Endothelial cell of umbilical vein (primary cell): ENCODE measurements around the gene IL17RB. TPM values are rescaled to one million over a fixed set of nuclear protein-coding genes. Genes with fewer than 3 reads are reported as not detected.

Source experiments
- BruUV-seq: library from RNA; stranded (reverse); fragments of 400-500 nt; replicated peaks from 2 replicates; lab custom pipeline; 2021; lab: Mats Ljungman, UMichigan
- CTCF ChIA-PET: fragments of 300-600, 350-600 bp; sonication (Branson Sonifier 250); formaldehyde crosslinking; loops from one replicate; lab custom pipeline; 2021; ENCODE audit warnings: antibody characterized with exemption, inconsistent platforms; lab: Charles Lee
- POLR2A ChIA-PET: fragments of 300-600, 350-600 bp; sonication (Branson Sonifier 250); formaldehyde crosslinking; loops from one replicate; lab custom pipeline; 2021; ENCODE audit warnings: antibody characterized with exemption, inconsistent platforms; lab: Charles Lee
- DNase-seq: peaks from one replicate; pipeline ENCODE4 v3.0.0-alpha.2; 2011; ENCODE audit warnings: low read depth, low spot score
- FAIRE-seq: peaks from 2 replicates; lab custom pipeline; 2011; peaks lifted over from hg19 to GRCh38; lab: Jason Lieb, UNC
- H2AFZ ChIP-seq: 2 replicates; pipeline ENCODE4 v1.6.0; 2012; ENCODE audit warnings: low read depth, low read length, control low read depth, inconsistent platforms
- H3K27ac ChIP-seq: 2 replicates; pipeline ENCODE4 v1.5.1; 2011; ENCODE audit warnings: low read depth, mild to moderate bottlenecking, control low read depth, low read length, moderate library complexity; ENCODE audit not compliant: insufficient read depth
- H3K27me3 ChIP-seq, 2 experiments: 2 replicates each; pipeline versions ENCODE4 v1.6.0 to v1.6.1; 2011; ENCODE audit warnings: low read length in 2 of 2, mixed read lengths in 1 of 2; ENCODE audit not compliant: control insufficient read depth in 2 of 2, insufficient read depth in 2 of 2
- H3K36me3 ChIP-seq, 2 experiments: 2 replicates in 1 of 2; 3 replicates in 1 of 2; pipeline ENCODE4 v1.5.1; 2011; ENCODE audit warnings: low read length in 2 of 2, mild to moderate bottlenecking in 1 of 2, moderate library complexity in 1 of 2; ENCODE audit not compliant: control insufficient read depth in 2 of 2, insufficient read depth in 2 of 2; ENCODE audit errors: extremely low read depth in 1 of 2
- H3K4me1 ChIP-seq: 3 replicates; pipeline ENCODE4 v1.5.1; 2011; ENCODE audit warnings: mild to moderate bottlenecking, low read length; ENCODE audit not compliant: control insufficient read depth, insufficient read depth; ENCODE audit errors: extremely low read depth
- H3K4me2 ChIP-seq: 2 replicates; pipeline ENCODE4 v1.6.1; 2011; ENCODE audit warnings: low read length, control low read depth, mixed read lengths; ENCODE audit not compliant: insufficient read depth
- H3K4me3 ChIP-seq, 3 experiments: fragments of 200-600 bp in 1 of 3; sonication (generic), shearing (Covaris generic) in 1 of 3; replicated peaks in 1 of 3; 2 replicates each; pipeline ENCODE4 v1.5.1; 2011 to 2016; ENCODE audit warnings: control low read depth in 3 of 3, low read length in 3 of 3, mild to moderate bottlenecking in 2 of 3, inconsistent platforms in 1 of 3, low read depth in 1 of 3, moderate library complexity in 1 of 3; ENCODE audit not compliant: insufficient read depth in 1 of 3
- H3K79me2 ChIP-seq: 2 replicates; pipeline ENCODE4 v1.6.0; 2012; ENCODE audit warnings: low read length, inconsistent platforms; ENCODE audit not compliant: control insufficient read depth, insufficient read depth
- H3K9ac ChIP-seq: replicated peaks from 2 replicates; pipeline ENCODE3; 2011; ENCODE audit warnings: low read length, control low read depth; ENCODE audit not compliant: insufficient read depth; ENCODE audit errors: extremely low read depth
- H3K9me1 ChIP-seq: replicated peaks from 3 replicates; pipeline ENCODE4 v1.6.0; 2011; ENCODE audit warnings: mild to moderate bottlenecking, low read length; ENCODE audit not compliant: control insufficient read depth, insufficient read depth; ENCODE audit errors: extremely low read depth
- H3K9me3 ChIP-seq: replicated peaks from 2 replicates; pipeline ENCODE4 v1.5.1; 2012; ENCODE audit warnings: low read length, inconsistent platforms; ENCODE audit not compliant: control insufficient read depth, insufficient read depth
- H4K20me1 ChIP-seq: replicated peaks from 2 replicates; pipeline ENCODE3; 2011; ENCODE audit warnings: mild to moderate bottlenecking, low read length; ENCODE audit not compliant: control insufficient read depth, insufficient read depth; ENCODE audit errors: extremely low read depth
- EZH2 ChIP-seq: IDR thresholded peaks from 2 replicates; pipeline ENCODE4 v1.6.1; 2012; ENCODE audit warnings: borderline replicate concordance, low read depth, mild to moderate bottlenecking, moderate library complexity, low read length, inconsistent platforms; ENCODE audit not compliant: severe bottlenecking
- FOS ChIP-seq: IDR thresholded peaks from 2 replicates; pipeline ENCODE4 v1.6.1; 2011; ENCODE audit warnings: mild to moderate bottlenecking, low read length, moderate library complexity, borderline replicate concordance; ENCODE audit not compliant: insufficient read depth
- GATA2 ChIP-seq: IDR thresholded peaks from 2 replicates; pipeline ENCODE4 v1.7.0; 2011; ENCODE audit warnings: low read depth, mild to moderate bottlenecking, moderate library complexity, mixed read lengths, low read length; ENCODE audit not compliant: insufficient read length, insufficient read depth
- JUN ChIP-seq: IDR thresholded peaks from 2 replicates; pipeline ENCODE4 v1.6.1; 2011; ENCODE audit warnings: borderline replicate concordance, low read depth; ENCODE audit not compliant: insufficient read length, insufficient read depth
- POLR2A ChIP-seq: IDR thresholded peaks from 2 replicates; pipeline ENCODE4 v1.6.1; 2012; ENCODE audit warnings: low read depth, mild to moderate bottlenecking, control low read depth, low read length
- POLR2AphosphoS5 ChIP-seq: IDR thresholded peaks from 2 replicates; pipeline ENCODE4 v1.6.1; 2012; ENCODE audit warnings: low read depth, mild to moderate bottlenecking, control low read depth, low read length, moderate library complexity; ENCODE audit not compliant: insufficient read depth
- dilution Hi-C: fragments of 300-500 bp; cut with MboI; formaldehyde crosslinking; loops from one replicate; pipeline ENCODE4 v1.15.0; 2019; ENCODE audit warnings: low sequenced_read_pairs; ENCODE audit not compliant: extremely low pct_ligation_motif_present
- intact Hi-C: fragments of 100-400 bp; cut with micrococcal nuclease; formaldehyde crosslinking; loops from one replicate; pipeline ENCODE4 v1.10.0; 2022
- polyA plus RNA-seq, 4 experiments: library from polyadenylated mRNA; depleted of rRNA in 3 of 4; stranded (reverse) in 3 of 4; unstranded in 1 of 4; fragments of >200 nt; gene quantifications; 2 replicates each; pipeline versions ENCODE4 v1.2.1 to v1.2.3, GENCODE V29; 2011 to 2012; ENCODE audit warnings: missing spikeins in 1 of 4
- total RNA-seq: library from RNA; stranded (reverse); gene quantifications from 2 replicates; pipeline ENCODE4 v1.2.3, GENCODE V29; 2021
- TF ChIP-seq, protein P1 (sequence below): IDR thresholded peaks from 2 replicates; pipeline ENCODE4 v1.6.1; 2011; ENCODE audit not compliant: insufficient read depth, insufficient read length
- TF ChIP-seq, protein P2 (sequence below), 2 donors: IDR thresholded peaks; 1 replicate in 1 of 2; 2 replicates in 1 of 2; pipeline ENCODE4 v1.5.1; 2011; ENCODE audit warnings: low read length in 2 of 2, mild to moderate bottlenecking in 2 of 2, moderate library complexity in 2 of 2, control low read depth in 1 of 2, inconsistent platforms in 1 of 2, low read depth in 1 of 2; ENCODE audit not compliant: insufficient read depth in 1 of 2; ENCODE audit errors: extremely low read depth in 1 of 2

The IL17RB gene
- total and polyA plus RNA-seq, 2 donors (not counting 3 experiments of a cell fraction or from before 2014, with no cell fraction given), result 0.04 TPM; not detected in 1

GRCh38 chr3:53888232-53888631 is 41.9 kb downstream of the IL17RB start:
- ChIA-PET POLR2A (no interaction called here), CTCF (no interaction called here)
- dilution Hi-C loops, result no loop called here
- H2AFZ ChIP-seq, result no peak overlapping the region
- H3K4me2 ChIP-seq, result no peak overlapping the region
- intact Hi-C loops, result no loop called here
- no peak overlapping the region for H3K4me3 ChIP-seq
- H3K9ac ChIP-seq, result no peak overlapping the region
- TF ChIP-seq JUN (no peak), EZH2 (no peak), FOS (no peak), POLR2A (no peak), GATA2 (no peak), POLR2AphosphoS5 (no peak)
- TF ChIP-seq, protein P1, sequence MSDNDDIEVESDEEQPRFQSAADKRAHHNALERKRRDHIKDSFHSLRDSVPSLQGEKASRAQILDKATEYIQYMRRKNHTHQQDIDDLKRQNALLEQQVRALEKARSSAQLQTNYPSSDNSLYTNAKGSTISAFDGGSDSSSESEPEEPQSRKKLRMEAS, result no peak
- TF ChIP-seq, protein P2, sequence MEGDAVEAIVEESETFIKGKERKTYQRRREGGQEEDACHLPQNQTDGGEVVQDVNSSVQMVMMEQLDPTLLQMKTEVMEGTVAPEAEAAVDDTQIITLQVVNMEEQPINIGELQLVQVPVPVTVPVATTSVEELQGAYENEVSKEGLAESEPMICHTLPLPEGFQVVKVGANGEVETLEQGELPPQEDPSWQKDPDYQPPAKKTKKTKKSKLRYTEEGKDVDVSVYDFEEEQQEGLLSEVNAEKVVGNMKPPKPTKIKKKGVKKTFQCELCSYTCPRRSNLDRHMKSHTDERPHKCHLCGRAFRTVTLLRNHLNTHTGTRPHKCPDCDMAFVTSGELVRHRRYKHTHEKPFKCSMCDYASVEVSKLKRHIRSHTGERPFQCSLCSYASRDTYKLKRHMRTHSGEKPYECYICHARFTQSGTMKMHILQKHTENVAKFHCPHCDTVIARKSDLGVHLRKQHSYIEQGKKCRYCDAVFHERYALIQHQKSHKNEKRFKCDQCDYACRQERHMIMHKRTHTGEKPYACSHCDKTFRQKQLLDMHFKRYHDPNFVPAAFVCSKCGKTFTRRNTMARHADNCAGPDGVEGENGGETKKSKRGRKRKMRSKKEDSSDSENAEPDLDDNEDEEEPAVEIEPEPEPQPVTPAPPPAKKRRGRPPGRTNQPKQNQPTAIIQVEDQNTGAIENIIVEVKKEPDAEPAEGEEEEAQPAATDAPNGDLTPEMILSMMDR (IDR thresholded peaks at IDR 0.05; ENCODE audit: extremely low read depth in 1 of 2, insufficient read depth in 1 of 2, low read depth in 1 of 2, low read length in 2 of 2), result no peak
- H3K9me3 ChIP-seq, result no peaks in the 10 kb centered on the region
- H3K27ac ChIP-seq, result no peak overlapping the region
- FAIRE-seq, result no peak
- H3K36me3 ChIP-seq, result peaks cover 6 to 8% of the 10 kb centered on the region in 2 experiments
- peaks cover 27% of the 10 kb centered on the region for H3K79me2 ChIP-seq
- H4K20me1 ChIP-seq, result peaks cover 2% of the 10 kb centered on the region
- H3K4me1 ChIP-seq, result peaks cover 13% of the 10 kb centered on the region
- H3K9me1 ChIP-seq, result no peaks in the 10 kb centered on the region
- BruUV-seq, result no TSS peak
- H3K27me3 ChIP-seq, result no peaks in the 10 kb centered on the region
- no peak for DNase-seq
